ENCODE measurements around the gene UBE2Z. TPM values are rescaled to one million over a fixed set of nuclear protein-coding genes. Genes with fewer than 3 reads are reported as not detected.
A peak's percentile ranks its signal among the peaks of the same experiment; 100 is the strongest.

UBE2Z gene
- total and polyA plus RNA-seq, 2 of the 13 experiments (the other 11 are each of a cell fraction or from before 2014, with no cell fraction given) = 63.2 to 122 TPM

GRCh38 chr17:48930435-48930873 lies 22.2 kb downstream of the UBE2Z start (continued):
- TF ChIP-seq IRF9 (CRISPR knock-in tag; IDR thresholded peaks at IDR 0.05; ENCODE audit: borderline replicate concordance) (no peak), ZNF850 (CRISPR knock-in tag; conservative IDR thresholded peaks at IDR 0.05) (no peak), ZNF142 (CRISPR knock-in tag; IDR thresholded peaks at IDR 0.05) (0 out of 2 replicates have a peak, but pooled peaks have one; percentile 22), ZNF790 (CRISPR knock-in tag; IDR thresholded peaks at IDR 0.05; ENCODE audit: borderline replicate concordance) (no peak), ZC3H13 (CRISPR knock-in tag; IDR thresholded peaks at IDR 0.05) (peak; percentile 52; the same call in 1 of the 2 replicates), ZFYVE20 (CRISPR knock-in tag; IDR thresholded peaks at IDR 0.05; ENCODE audit: borderline replicate concordance, low read depth) (no peak), ZNF777 (CRISPR knock-in tag; IDR thresholded peaks at IDR 0.05) (no peak), AGO2 (optimal IDR thresholded peaks at IDR 0.05; ENCODE audit: low read depth, low read length) (peak; percentile 47), ZNF556 (CRISPR knock-in tag; IDR thresholded peaks at IDR 0.05; ENCODE audit: borderline replicate concordance) (no peak)

Measured in HepG2 (cell line).